HG02870 (cell line): Measurements from ENCODE around the gene EFCAB11.

Experiments
- ATAC-seq: cut with Tn5 transposase; IDR thresholded peaks from one replicate; pipeline ENCODE4 v1.9.1; 2021; ENCODE audit warnings: mild to moderate bottlenecking, moderate library complexity; ENCODE audit not compliant: unreplicated experiment

The EFCAB11 gene

GRCh38 chr14:89826596-89826995 lies 127.9 kb downstream of the EFCAB11 start:
- no peak for ATAC-seq

GRCh38 chr14:89823743-89824142 lies 130.8 kb downstream of the EFCAB11 start:
- ATAC-seq, result no peak

DNA sequence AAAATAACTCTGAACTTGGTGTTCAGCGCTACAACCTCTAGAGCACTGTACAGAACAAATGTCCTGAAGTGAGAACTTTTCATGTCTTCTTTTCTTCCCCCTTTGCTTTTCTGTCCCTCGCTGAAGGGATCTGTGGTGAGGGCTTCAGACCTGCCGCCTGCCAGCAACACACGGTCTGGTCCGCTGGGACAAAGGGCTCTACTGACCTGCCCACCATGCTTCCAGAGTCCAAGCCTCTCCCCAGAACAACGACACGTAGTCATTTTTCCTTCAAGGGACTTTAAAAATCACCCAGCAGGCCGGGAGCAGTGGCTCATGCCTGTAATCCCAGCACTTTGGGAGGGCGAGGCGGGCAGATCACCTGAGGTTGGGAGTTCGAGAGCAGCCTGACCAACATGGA lies 140.4 kb downstream of the EFCAB11 start:
- no peak for ATAC-seq

- no peak for ATAC-seq
Measured at GRCh38 chr14:89813617-89814031, 140.9 kb downstream of the EFCAB11 start.

GRCh38 chr14:89811954-89812575 lies 142.5 kb downstream of the EFCAB11 start:
- ATAC-seq, result no peak

- no peak for ATAC-seq
Measured at GRCh38 chr14:89810101-89810500, 144.4 kb downstream of the EFCAB11 start.

DNA sequence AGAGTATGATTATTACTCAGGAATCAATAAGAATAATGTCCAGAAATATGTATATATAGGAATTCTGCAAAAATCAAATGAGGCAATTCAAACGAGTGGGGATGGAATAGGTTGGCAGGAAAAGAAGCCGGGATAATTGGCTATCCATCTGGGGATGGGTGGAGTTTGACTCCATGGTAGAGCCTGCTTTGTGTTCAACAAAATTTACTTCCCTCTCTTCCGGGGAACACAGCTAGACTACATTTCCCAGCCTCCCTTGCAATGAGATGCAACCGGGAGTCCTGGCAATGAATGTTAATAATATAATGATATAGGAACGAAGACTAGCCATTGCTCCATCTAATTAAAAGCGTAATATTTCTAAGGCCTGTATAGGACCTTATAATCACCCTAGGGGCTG lies 146.6 kb downstream of the EFCAB11 start:
- ATAC-seq, result no peak

GRCh38 chr14:89807151-89807550 lies 147.4 kb downstream of the EFCAB11 start:
- ATAC-seq, result no peak

GRCh38 chr14:89806451-89806850 lies 148.1 kb downstream of the EFCAB11 start:
- ATAC-seq, result no peak

DNA sequence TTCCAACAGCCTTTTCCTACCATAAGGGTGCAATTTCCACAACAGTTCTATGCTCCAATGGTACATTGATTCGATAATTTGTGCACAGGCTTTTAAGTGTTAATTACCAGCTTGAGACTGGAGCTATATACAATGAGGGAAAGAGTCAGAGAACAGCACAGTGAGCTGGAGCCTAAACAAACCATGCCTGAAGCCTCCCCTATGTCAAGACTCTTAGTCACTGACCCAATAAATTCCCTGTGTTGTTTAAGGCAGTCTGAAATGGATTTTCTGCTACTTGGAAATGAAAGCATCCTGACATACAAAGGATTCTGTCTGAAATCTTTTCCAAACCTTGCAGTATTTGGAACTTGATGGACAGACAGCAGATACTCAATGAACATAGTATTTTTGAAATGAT lies 149.0 kb downstream of the EFCAB11 start:
- ATAC-seq, result no peak

GRCh38 chr14:89803542-89803941 lies 151.0 kb downstream of the EFCAB11 start:
- ATAC-seq, result no peak

GRCh38 chr14:89801136-89801535 lies 153.4 kb downstream of the EFCAB11 start:
- ATAC-seq, result no peak

DNA sequence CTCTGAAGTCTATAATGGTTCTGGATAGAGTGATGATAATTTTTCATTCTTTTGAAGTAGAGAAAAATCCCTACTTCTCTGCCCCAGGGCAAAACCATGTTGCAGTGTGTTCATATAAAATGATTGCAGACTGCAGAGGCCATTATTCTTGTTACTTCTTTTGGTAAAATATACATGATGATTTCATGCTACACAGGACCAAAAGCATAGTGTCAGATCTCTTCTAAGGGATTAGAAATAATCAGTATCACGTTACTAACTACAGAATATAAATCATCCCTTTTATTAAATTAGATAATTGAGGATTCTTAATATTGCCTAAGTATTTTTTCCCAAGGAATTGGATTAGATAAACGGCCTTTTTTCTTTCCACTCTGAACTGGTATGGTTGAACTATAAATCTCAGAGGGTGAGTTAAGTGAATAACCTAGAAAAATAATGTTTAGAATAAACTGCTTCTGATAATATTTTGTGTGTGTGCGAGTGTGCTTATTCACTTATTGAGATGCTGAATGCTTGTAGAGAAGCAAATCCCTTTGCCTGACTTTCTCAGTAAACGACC lies 156.2 kb downstream of the EFCAB11 start:
- no peak for ATAC-seq

DNA sequence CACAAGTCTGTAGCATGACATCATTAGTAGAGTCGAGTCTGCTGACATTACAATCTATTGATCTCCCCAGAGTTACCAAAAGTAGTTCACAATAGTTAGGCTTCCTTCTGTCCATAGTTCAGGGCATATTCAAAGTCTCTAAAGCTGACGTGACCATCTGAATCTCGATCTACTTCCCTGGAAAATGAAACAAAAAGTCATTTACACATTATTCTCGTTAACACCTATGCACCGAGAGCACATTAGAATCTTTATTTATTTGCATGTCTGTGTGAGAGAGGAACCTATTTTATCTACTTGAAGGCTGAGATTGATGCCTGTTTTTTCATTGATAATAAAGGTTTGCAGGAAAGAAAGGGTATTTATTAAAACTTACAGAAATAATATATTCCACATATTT lies 157.4 kb downstream of the EFCAB11 start:
- ATAC-seq, result no peak

DNA sequence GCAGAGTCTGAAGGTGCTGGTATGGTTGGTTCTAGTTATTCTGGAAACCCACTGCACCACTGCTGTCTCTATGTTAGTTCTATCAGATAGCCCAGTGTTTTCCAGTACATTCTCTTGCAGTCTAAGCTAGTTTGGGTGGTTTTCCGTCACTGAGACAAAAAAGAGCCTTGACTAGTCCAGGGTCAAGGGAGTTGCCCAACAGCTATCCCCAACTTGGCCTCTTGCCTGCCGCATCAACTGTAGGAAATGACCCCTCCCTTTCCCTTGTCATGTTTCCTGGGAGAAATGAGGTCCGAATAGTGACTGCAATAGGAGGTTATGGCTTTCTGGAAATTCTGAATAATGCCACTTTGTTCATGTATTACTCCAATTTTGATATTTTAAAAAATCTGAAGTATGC lies 160.4 kb downstream of the EFCAB11 start:
- ATAC-seq, result no peak

- no peak for ATAC-seq
Measured at GRCh38 chr14:89793367-89793716, 161.2 kb downstream of the EFCAB11 start.

DNA sequence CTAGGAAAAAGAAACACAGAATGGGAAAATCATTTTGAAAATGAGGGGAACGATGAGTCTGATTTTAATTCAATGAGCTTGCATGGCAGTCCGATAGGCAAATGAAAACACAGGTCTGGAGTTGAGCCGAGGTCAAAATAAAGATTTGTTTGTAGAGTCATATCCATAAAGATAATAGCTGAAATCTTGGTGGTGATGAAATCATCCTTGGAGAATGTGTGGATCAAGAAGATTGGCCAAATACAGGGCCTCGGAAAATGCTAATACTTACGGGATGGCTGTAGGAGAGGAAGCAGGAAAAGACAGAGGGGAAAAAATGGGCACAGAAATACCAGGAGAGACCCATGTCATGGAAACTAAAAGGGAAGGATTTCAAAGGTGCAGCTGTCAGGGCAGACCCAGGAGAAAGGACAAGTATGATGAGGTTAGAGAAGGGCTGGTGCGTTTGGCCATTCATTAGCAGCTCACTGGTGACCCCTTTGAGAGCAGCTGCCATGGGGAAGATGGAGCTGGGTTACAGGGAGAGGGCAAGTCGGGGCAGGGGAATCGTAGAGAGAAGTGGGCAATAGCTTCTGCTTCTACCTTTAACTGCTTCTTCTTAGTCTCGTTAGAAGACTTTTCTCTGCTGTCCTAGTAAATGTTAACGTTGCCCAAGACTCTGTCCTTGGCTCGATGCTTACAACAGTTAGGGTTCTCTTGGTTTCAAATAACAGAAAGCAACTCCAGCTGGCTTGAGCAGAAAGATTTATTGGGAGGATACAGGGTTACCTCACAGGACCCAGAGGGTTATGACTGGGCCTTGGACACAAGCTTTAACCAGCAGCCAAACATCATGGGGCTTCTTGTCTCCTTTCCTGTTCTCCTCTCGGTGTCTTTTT lies 161.8 kb downstream of the EFCAB11 start:
- ATAC-seq, result no peak

- ATAC-seq, result no peak
Measured at GRCh38 chr14:89787525-89787924, 167.0 kb downstream of the EFCAB11 start.

DNA sequence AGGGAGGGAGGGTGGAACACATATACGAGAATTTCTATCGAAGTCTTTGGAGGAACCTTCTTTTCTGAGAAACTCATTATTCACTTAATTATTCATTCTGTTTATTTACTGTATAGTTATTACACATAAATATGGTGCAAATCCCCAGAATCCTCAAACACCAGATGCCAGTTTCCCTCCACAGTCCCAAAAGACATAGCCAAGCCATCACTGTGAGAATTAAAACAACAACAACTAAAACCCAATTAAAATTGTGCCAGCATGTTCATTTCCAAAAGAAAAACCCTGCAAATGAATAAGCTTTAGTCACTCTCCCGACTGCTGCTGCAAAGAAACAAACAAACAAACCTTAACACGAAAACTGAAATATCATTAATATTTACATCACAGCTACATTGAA lies 173.5 kb downstream of the EFCAB11 start:
- ATAC-seq, result no peak

DNA sequence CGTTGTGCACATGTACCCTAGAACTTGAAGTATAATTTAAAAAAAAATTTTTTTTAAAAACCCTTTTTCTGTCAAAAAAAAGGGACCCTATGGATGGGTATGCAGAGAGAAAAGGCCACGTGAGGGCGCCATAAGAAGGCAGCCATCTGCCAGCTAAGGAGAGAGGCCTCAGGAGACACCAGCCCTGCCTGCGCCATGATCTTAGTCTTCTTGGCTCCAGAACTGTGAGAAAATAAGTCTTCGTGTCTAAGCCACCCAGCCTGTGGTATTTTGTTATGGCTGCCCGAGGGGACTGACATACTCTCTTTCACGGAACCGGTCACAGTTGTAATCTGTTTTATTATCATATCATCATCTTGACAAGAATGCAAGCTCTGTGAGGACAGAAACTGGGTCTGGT lies 174.8 kb downstream of the EFCAB11 start:
- no peak for ATAC-seq

GRCh38 chr14:89775946-89776345 lies 178.6 kb downstream of the EFCAB11 start:
- ATAC-seq, result no peak

DNA sequence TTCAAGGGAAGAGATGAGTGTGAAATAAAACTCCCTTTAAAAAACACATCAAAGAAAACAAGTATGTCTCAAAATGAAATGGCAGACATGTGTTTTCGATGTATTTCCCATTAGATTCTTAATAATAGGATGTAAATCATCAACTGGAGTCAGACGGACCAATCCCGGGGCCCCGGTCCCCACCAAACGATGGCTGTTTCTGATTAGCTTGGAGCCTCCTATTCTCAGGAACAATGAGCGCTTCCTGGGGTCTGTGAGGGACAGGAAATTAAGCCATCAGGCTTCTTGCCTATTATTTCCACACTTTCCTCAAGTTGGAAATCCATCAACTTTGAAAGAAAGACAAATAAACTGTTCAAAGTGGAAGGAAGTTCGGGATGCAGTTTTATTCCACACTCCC lies 179.4 kb downstream of the EFCAB11 start:
- no peak for ATAC-seq
